ENCODE measurements around the gene MRPS23.

The MRPS23 gene

GRCh38 chr17:57877803-57878377, 28.0 kb upstream of the MRPS23 start:
- DNase-seq: no peak

GRCh38 chr17:57876866-57877237, 27.0 kb upstream of the MRPS23 start:
- no peak for DNase-seq

- DNase-seq: no peak
Measured at GRCh38 chr17:57876023-57876865, 26.4 kb upstream of the MRPS23 start.

- peak; percentile 56 for DNase-seq
Measured at GRCh38 chr17:57875290-57876022, 25.6 kb upstream of the MRPS23 start.

GRCh38 chr17:57874434-57875289, 24.8 kb upstream of the MRPS23 start:
- peak; percentile 93 for DNase-seq

- no peak for DNase-seq
Measured at GRCh38 chr17:57874058-57874419, 24.2 kb upstream of the MRPS23 start.

GRCh38 chr17:57873261-57874057, 23.6 kb upstream of the MRPS23 start:
- no peak for DNase-seq

GRCh38 chr17:57872536-57872935, 22.7 kb upstream of the MRPS23 start:
- DNase-seq: no peak

GRCh38 chr17:57871863-57872262, 22.0 kb upstream of the MRPS23 start:
- no peak for DNase-seq

GRCh38 chr17:57871155-57871554, 21.3 kb upstream of the MRPS23 start:
- no peak for DNase-seq

GRCh38 chr17:57870283-57870635, 20.4 kb upstream of the MRPS23 start:
- peak; percentile 15 for DNase-seq

- no peak for DNase-seq
Measured at GRCh38 chr17:57869617-57870282, 19.9 kb upstream of the MRPS23 start.

GRCh38 chr17:57868910-57869616, 19.2 kb upstream of the MRPS23 start:
- no peak for DNase-seq

GRCh38 chr17:57868007-57868909, 18.4 kb upstream of the MRPS23 start:
- DNase-seq: peak; percentile 48

GRCh38 chr17:57867126-57867525, 17.3 kb upstream of the MRPS23 start:
- DNase-seq: no peak

GRCh38 chr17:57866723-57867122, 16.9 kb upstream of the MRPS23 start:
- DNase-seq: no peak

GRCh38 chr17:57866319-57866718, 16.5 kb upstream of the MRPS23 start:
- no peak for DNase-seq

- DNase-seq: no peak
Measured at GRCh38 chr17:57864273-57864672, 14.4 kb upstream of the MRPS23 start.

GRCh38 chr17:57862694-57863667, 13.1 kb upstream of the MRPS23 start:
- no peak for DNase-seq
